Measurements from ENCODE around the gene PRRX2.
A peak's percentile ranks its signal among the peaks of the same experiment; 100 is the strongest.

Gene PRRX2

GRCh38 chr9:129696944-129697655, 31.7 kb downstream of the PRRX2 start:
- peak overlapping the region in 5 of 7 experiments; percentile 15 to 42 (median 27) for H3K4me3 ChIP-seq
- peak overlapping the region in 20 of 21 experiments; percentile 39 to 98 (median 84) for H3K27ac ChIP-seq

GRCh38 chr9:129697656-129698253, 32.3 kb downstream of the PRRX2 start:
- H3K4me3 ChIP-seq, result peak overlapping the region in 5 of 7 experiments; percentile 15 to 42 (median 27)
- H3K27ac ChIP-seq, result peak overlapping the region; percentile 14 to 98 (median 84)

- Histone ChIP-seq H3K4me3 (peak overlapping the region in 2 of 7 experiments; percentile 37 to 42), H3K27ac (peak overlapping the region; percentile 14 to 98 (median 84))
Measured at GRCh38 chr9:129698254-129698757, 32.9 kb downstream of the PRRX2 start.

- H3K4me3 ChIP-seq, result no peak overlapping the region
- peak overlapping the region in 8 of 21 experiments; percentile 13 to 96 (median 62) for H3K27ac ChIP-seq
Measured at GRCh38 chr9:129701054-129701453, 35.6 kb downstream of the PRRX2 start.

- H3K4me3 ChIP-seq, result no peak overlapping the region
- peak overlapping the region in 16 of 21 experiments; percentile 1 to 96 (median 64) for H3K27ac ChIP-seq
Measured at GRCh38 chr9:129701549-129701948, 36.1 kb downstream of the PRRX2 start.

- H3K27ac ChIP-seq, result peak overlapping the region in 19 of 21 experiments; percentile 2 to 96 (median 64)
Measured at GRCh38 chr9:129702589-129703520, 37.4 kb downstream of the PRRX2 start.

GRCh38 chr9:129703667-129704355, 38.4 kb downstream of the PRRX2 start:
- H3K4me3 ChIP-seq, result no peak overlapping the region
- H3K27ac ChIP-seq, result peak overlapping the region in 20 of 21 experiments; percentile 2 to 96 (median 60)

More at GRCh38 chr9:129702589-129703520, 37.4 kb downstream of the PRRX2 start:
- H3K4me3 ChIP-seq, result no peak overlapping the region

- Histone ChIP-seq H3K4me3 (no peak overlapping the region), H3K27ac (peak overlapping the region in 17 of 21 experiments; percentile 2 to 96 (median 57))
Measured at GRCh38 chr9:129704807-129705206, 39.4 kb downstream of the PRRX2 start.

GRCh38 chr9:129708793-129709192, 43.3 kb downstream of the PRRX2 start:
- H3K27ac ChIP-seq, result peak overlapping the region in 12 of 21 experiments; percentile 22 to 87 (median 67)
- H3K4me3 ChIP-seq, result no peak overlapping the region

GRCh38 chr9:129709438-129710168, 44.2 kb downstream of the PRRX2 start:
- Histone ChIP-seq H3K4me3 (no peak overlapping the region), H3K27ac (peak overlapping the region in 12 of 21 experiments; percentile 22 to 87 (median 67))

- Histone ChIP-seq H3K27ac (peak overlapping the region in 12 of 21 experiments; percentile 25 to 87 (median 64)), H3K4me3 (no peak overlapping the region)
Measured at GRCh38 chr9:129710169-129710453, 44.7 kb downstream of the PRRX2 start.

GRCh38 chr9:129712634-129713401, 47.4 kb downstream of the PRRX2 start:
- peak overlapping the region in 20 of 21 experiments; percentile 18 to 87 (median 69) for H3K27ac ChIP-seq

GRCh38 chr9:129713402-129713679, 47.9 kb downstream of the PRRX2 start:
- Histone ChIP-seq H3K27ac (peak overlapping the region in 19 of 21 experiments; percentile 7 to 87 (median 67)), H3K4me3 (no peak overlapping the region)

More at GRCh38 chr9:129712634-129713401, 47.4 kb downstream of the PRRX2 start:
- H3K4me3 ChIP-seq, result no peak overlapping the region

GRCh38 chr9:129714511-129715061, 49.1 kb downstream of the PRRX2 start:
- peak overlapping the region in 13 of 21 experiments; percentile 27 to 87 (median 56) for H3K27ac ChIP-seq
- no peak overlapping the region for H3K4me3 ChIP-seq

GRCh38 chr9:129716091-129716490, 50.6 kb downstream of the PRRX2 start:
- Histone ChIP-seq H3K27ac (peak overlapping the region in 2 of 21 experiments; percentile 77 to 87), H3K4me3 (no peak overlapping the region)

GRCh38 chr9:129717991-129718390, 52.5 kb downstream of the PRRX2 start:
- H3K27ac ChIP-seq, result peak overlapping the region in 3 of 21 experiments; percentile 1 to 47 (median 31)
- no peak overlapping the region for H3K4me3 ChIP-seq

GRCh38 chr9:129718647-129719046, 53.2 kb downstream of the PRRX2 start:
- H3K27ac ChIP-seq, result peak overlapping the region in 1 of 21 experiments; percentile 31

More at GRCh38 chr9:129718647-129719046, 53.2 kb downstream of the PRRX2 start:
- no peak overlapping the region for H3K4me3 ChIP-seq
